ENCODE results near the gene MAPKAPK5.
"Not testable (repeated sequence)": the region's sequence is repeated elsewhere in the genome, so short reads cannot be mapped to it uniquely, and the experiment has no call there.

The MAPKAPK5 gene

GRCh38 chr12:111942557-111942956 is 100.5 kb downstream of the MAPKAPK5 start:
- H3K9ac ChIP-seq (ENCODE audit: low read depth, low read length, poor library complexity, severe bottlenecking) = no peak overlapping the region
- H3K79me2 ChIP-seq (ENCODE audit: insufficient read depth, low read length) = no peaks in the 10 kb centered on the region
- H3K9me3 ChIP-seq (ENCODE audit: insufficient read depth, low read depth, low read length) = no peaks in the 10 kb centered on the region

GRCh38 chr12:111943929-111944328 is 101.9 kb downstream of the MAPKAPK5 start:
- Histone ChIP-seq H3K27me3 (ENCODE audit: insufficient read depth, low read length, poor library complexity, severe bottlenecking) (no peaks in the 10 kb centered on the region), H3K36me3 (ENCODE audit: insufficient read depth, low read length) (no peaks in the 10 kb centered on the region), H2AFZ (ENCODE audit: low read length) (no peak overlapping the region), H3K4me3 (ENCODE audit: low read length, poor library complexity, severe bottlenecking) (no peak overlapping the region), H3K9ac (ENCODE audit: low read depth, low read length, poor library complexity, severe bottlenecking) (no peak overlapping the region), H3K79me2 (ENCODE audit: insufficient read depth, low read length) (no peaks in the 10 kb centered on the region), H3K9me2 (replicated peaks; ENCODE audit: low read depth, low read length) (no peaks in the 10 kb centered on the region), H3K4me2 (ENCODE audit: low read depth, low read length, poor library complexity, severe bottlenecking) (no peak overlapping the region), H4K20me1 (ENCODE audit: insufficient read depth, low read length, poor library complexity, severe bottlenecking) (no peaks in the 10 kb centered on the region), H3F3A (ENCODE audit: low read depth) (no peaks in the 10 kb centered on the region), H3K4me1 (ENCODE audit: insufficient read depth, low read length, poor library complexity, severe bottlenecking) (no peaks in the 10 kb centered on the region), H3K9me3 (ENCODE audit: insufficient read depth, low read depth, low read length) (no peaks in the 10 kb centered on the region)
- TF ChIP-seq CTCF (conservative IDR thresholded peaks at IDR 0.05; ENCODE audit: low read length) (no peak), EZH2phosphoT487 (IDR thresholded peaks at IDR 0.05; ENCODE audit: borderline replicate concordance) (no peak)

More at GRCh38 chr12:111942557-111942956, 100.5 kb downstream of the MAPKAPK5 start:
- Histone ChIP-seq H3K27me3 (ENCODE audit: insufficient read depth, low read length, poor library complexity, severe bottlenecking) (no peaks in the 10 kb centered on the region), H3F3A (ENCODE audit: low read depth) (no peaks in the 10 kb centered on the region), H3K9me2 (replicated peaks; ENCODE audit: low read depth, low read length) (no peaks in the 10 kb centered on the region), H4K20me1 (ENCODE audit: insufficient read depth, low read length, poor library complexity, severe bottlenecking) (no peaks in the 10 kb centered on the region), H3K4me2 (ENCODE audit: low read depth, low read length, poor library complexity, severe bottlenecking) (no peak overlapping the region), H2AFZ (ENCODE audit: low read length) (no peak overlapping the region), H3K4me3 (ENCODE audit: low read length, poor library complexity, severe bottlenecking) (no peak overlapping the region), H3K4me1 (ENCODE audit: insufficient read depth, low read length, poor library complexity, severe bottlenecking) (no peaks in the 10 kb centered on the region), H3K36me3 (ENCODE audit: insufficient read depth, low read length) (no peaks in the 10 kb centered on the region)
- no peak for TF ChIP-seq CTCF (conservative IDR thresholded peaks at IDR 0.05; ENCODE audit: low read length)
- TF ChIP-seq EZH2phosphoT487 (IDR thresholded peaks at IDR 0.05; ENCODE audit: borderline replicate concordance) = no peak

GRCh38 chr12:111950961-111951676 is 109.1 kb downstream of the MAPKAPK5 start:
- H3K9ac ChIP-seq (ENCODE audit: low read depth, low read length, poor library complexity, severe bottlenecking); H3K36me3 ChIP-seq (ENCODE audit: insufficient read depth, low read length); H3K9me3 ChIP-seq (ENCODE audit: insufficient read depth, low read depth, low read length); H4K20me1 ChIP-seq (ENCODE audit: insufficient read depth, low read length, poor library complexity, severe bottlenecking); H3F3A ChIP-seq (ENCODE audit: low read depth); H3K9me2 ChIP-seq (replicated peaks; ENCODE audit: low read depth, low read length); H3K4me1 ChIP-seq (ENCODE audit: insufficient read depth, low read length, poor library complexity, severe bottlenecking); H3K4me3 ChIP-seq (ENCODE audit: low read length, poor library complexity, severe bottlenecking); H3K79me2 ChIP-seq (ENCODE audit: insufficient read depth, low read length); H3K4me2 ChIP-seq (ENCODE audit: low read depth, low read length, poor library complexity, severe bottlenecking); H2AFZ ChIP-seq (ENCODE audit: low read length); H3K27me3 ChIP-seq (ENCODE audit: insufficient read depth, low read length, poor library complexity, severe bottlenecking): not testable (repeated sequence)

Measured in Loucy (cell line).